Tibial artery (tissue), 4 donors: ENCODE results near the gene SIX2.

Source experiments
- DNase-seq, 2 donors: peaks; one replicate each; pipeline ENCODE4 v3.0.0-alpha.2; 2019
- H3K27ac ChIP-seq, 2 donors: fragments of 200-600 bp; sonication (generic) in 1 of 2; 1 replicate in 1 of 2; 2 replicates in 1 of 2; pipeline ENCODE4 v1.5.1; 2018 to 2019; ENCODE audit warnings: mild to moderate bottlenecking in 1 of 2
- H3K27me3 ChIP-seq, 2 donors: fragments of 200-600 bp; sonication (generic) in 1 of 2; one replicate each; pipeline versions ENCODE4 v1.5.1 to v1.6.0; 2016 to 2019
- H3K36me3 ChIP-seq, 3 donors: fragments of 200-600 bp; sonication (generic) in 2 of 3; one replicate each; pipeline ENCODE4 v1.5.1; 2016 to 2019; ENCODE audit warnings: mild to moderate bottlenecking in 2 of 3
- H3K4me1 ChIP-seq, 4 donors: fragments of 200-600 bp; sonication (generic) in 2 of 4; 1 replicate in 3 of 4; 2 replicates in 1 of 4; pipeline ENCODE4 v1.5.1; 2016 to 2019
- H3K4me3 ChIP-seq, 2 donors: fragments of 200-600 bp; sonication (generic) in 1 of 2; 1 replicate in 1 of 2; 2 replicates in 1 of 2; pipeline ENCODE4 v1.5.1; 2018 to 2019; ENCODE audit warnings: mild to moderate bottlenecking in 2 of 2
- H3K9me3 ChIP-seq, 3 donors: fragments of 200-600 bp; sonication (generic) in 1 of 3; one replicate each; pipeline ENCODE4 v1.5.1; 2016 to 2019
- intact Hi-C: fragments of 100-400 bp; cut with DNase I; formaldehyde crosslinking; loops from one replicate; pipeline ENCODE4 v1.15.0; 2023; ENCODE audit warnings: low total_unique reads
- TF ChIP-seq, protein P1 (sequence below), 2 experiments: fragments of 200-600 bp in 1 of 2; fragments of 450-650 bp in 1 of 2; IDR thresholded peaks; one replicate each; pipeline ENCODE4 v1.5.1; 2017 to 2019; ENCODE audit warnings: antibody characterized with exemption in 2 of 2, mild to moderate bottlenecking in 1 of 2, moderate library complexity in 1 of 2

Gene SIX2

DNA sequence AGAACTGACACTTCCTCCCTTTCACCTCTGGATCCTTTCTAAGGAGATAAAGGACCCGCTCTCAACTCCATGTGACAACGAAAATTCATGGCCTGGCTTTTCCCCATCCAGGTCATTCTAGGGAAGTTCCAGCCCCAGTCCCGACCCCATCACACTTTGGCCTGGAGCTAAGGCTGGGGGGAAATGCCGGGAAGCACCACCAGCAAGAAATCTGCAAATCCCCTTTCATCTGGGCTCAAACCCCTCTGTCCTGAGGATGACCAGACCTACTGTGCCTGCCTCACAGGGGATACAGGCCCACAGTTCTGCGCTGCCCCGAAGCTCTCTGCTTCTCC lies 1.3 kb downstream of the SIX2 start:
- Histone ChIP-seq H3K4me1 (peaks cover 0 to 32% (median 24%) of the 10 kb centered on the region in 4 donors), H3K36me3 (no peaks in the 10 kb centered on the region), H3K9me3 (no peaks in the 10 kb centered on the region), H3K27ac (no peak overlapping the region), H3K4me3 (peak overlapping the region; percentile 59 to 75), H3K27me3 (peaks cover 0 to 18% of the 10 kb centered on the region in 2 donors)
- TF ChIP-seq, protein P1, sequence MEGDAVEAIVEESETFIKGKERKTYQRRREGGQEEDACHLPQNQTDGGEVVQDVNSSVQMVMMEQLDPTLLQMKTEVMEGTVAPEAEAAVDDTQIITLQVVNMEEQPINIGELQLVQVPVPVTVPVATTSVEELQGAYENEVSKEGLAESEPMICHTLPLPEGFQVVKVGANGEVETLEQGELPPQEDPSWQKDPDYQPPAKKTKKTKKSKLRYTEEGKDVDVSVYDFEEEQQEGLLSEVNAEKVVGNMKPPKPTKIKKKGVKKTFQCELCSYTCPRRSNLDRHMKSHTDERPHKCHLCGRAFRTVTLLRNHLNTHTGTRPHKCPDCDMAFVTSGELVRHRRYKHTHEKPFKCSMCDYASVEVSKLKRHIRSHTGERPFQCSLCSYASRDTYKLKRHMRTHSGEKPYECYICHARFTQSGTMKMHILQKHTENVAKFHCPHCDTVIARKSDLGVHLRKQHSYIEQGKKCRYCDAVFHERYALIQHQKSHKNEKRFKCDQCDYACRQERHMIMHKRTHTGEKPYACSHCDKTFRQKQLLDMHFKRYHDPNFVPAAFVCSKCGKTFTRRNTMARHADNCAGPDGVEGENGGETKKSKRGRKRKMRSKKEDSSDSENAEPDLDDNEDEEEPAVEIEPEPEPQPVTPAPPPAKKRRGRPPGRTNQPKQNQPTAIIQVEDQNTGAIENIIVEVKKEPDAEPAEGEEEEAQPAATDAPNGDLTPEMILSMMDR (IDR thresholded peaks at IDR 0.05), result no peak
- no peak for DNase-seq
- intact Hi-C loops, result no loop called here

DNA sequence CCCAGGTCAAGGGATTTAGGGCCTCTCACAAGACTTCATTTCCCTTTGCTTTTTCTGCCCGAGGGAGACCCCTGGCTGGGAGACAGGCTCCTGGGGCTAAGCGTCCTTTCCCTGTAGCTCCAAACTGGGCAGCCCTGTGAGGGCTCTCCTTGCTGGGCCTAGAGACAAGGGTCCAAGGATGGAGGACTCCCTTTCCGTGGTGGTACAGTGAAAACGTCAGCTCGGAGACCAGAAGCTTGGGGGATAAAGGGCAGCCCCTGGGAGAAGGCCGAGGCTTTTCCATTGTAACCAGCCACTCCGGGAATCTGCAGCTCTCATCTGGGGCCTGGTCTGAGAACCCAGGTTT lies 2.3 kb downstream of the SIX2 start:
- TF ChIP-seq, protein P1 (IDR thresholded peaks at IDR 0.05), result no peak
- Histone ChIP-seq H3K27me3 (peaks cover 0 to 28% of the 10 kb centered on the region in 2 donors), H3K9me3 (no peaks in the 10 kb centered on the region), H3K36me3 (no peaks in the 10 kb centered on the region), H3K4me3 (no peak overlapping the region), H3K27ac (no peak overlapping the region), H3K4me1 (peaks cover 0 to 31% (median 24%) of the 10 kb centered on the region in 4 donors)
- no peak for DNase-seq
- intact Hi-C loops, result no loop called here

DNA sequence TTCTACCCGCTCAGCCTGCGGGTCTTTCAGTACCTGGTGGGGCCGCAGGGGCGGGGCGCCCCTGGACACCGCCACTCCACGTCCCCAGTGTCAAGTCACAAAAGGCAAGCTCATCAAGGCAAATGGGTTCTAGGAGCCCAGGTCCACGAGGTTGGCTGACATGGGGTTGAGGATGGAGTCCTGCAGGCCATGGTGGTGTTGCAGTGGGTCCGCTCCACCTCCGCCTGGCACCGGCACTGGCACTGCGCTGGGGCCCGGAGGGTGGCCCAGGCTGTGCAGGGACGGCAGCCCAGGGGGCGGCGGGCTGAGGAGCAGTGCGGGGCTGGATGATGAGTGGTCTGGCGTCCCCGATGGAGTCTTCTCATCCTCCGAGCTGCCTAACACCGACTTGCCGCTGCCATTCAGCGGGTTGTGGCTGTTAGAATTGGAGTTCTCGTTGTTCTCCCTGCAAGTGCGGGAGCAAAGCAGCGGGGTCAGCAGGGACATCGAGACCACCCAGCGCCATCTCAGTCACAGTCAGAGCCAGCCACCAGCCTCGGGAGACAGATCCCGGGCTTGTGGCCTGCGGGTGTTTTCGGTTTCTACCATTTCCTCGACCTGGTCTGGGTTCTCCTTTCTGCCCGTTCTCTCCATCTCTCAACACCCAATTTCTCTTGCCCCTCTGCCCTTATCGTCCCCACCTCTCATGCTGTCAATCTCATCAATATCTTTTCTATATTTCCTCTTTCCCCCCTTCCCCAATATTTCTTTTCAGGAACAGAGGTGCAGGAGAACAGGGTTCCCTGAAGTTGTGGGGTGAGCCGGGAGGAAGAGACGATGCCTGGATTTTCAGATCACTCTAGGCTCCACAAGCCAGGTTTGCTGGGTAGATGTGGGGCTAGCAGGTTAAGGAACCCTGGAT lies 3.0 kb downstream of the SIX2 start:
- peaks cover 0 to 35% (median 26%) of the 10 kb centered on the region in 4 donors for H3K4me1 ChIP-seq
- H3K27me3 ChIP-seq, result peaks cover 0 to 33% of the 10 kb centered on the region in 2 donors
- no peak overlapping the region for H3K27ac ChIP-seq
- no peak overlapping the region for H3K4me3 ChIP-seq
- intact Hi-C loops, result no loop called here
- TF ChIP-seq, protein P1 (IDR thresholded peaks at IDR 0.05), result no peak
- no peaks in the 10 kb centered on the region for H3K36me3 ChIP-seq
- no peaks in the 10 kb centered on the region for H3K9me3 ChIP-seq
- no peak for DNase-seq

GRCh38 chr2:45005261-45006002 lies 3.8 kb downstream of the SIX2 start:
- H3K27ac ChIP-seq, result no peak overlapping the region
- H3K36me3 ChIP-seq, result no peaks in the 10 kb centered on the region
- intact Hi-C loops, result no loop called here
- H3K9me3 ChIP-seq, result no peaks in the 10 kb centered on the region
- H3K4me3 ChIP-seq, result no peak overlapping the region
- TF ChIP-seq, protein P1 (IDR thresholded peaks at IDR 0.05), result no peak
- H3K27me3 ChIP-seq, result peaks cover 0 to 41% of the 10 kb centered on the region in 2 donors
- no peak for DNase-seq
- peaks cover 0 to 35% (median 22%) of the 10 kb centered on the region in 4 donors for H3K4me1 ChIP-seq

DNA sequence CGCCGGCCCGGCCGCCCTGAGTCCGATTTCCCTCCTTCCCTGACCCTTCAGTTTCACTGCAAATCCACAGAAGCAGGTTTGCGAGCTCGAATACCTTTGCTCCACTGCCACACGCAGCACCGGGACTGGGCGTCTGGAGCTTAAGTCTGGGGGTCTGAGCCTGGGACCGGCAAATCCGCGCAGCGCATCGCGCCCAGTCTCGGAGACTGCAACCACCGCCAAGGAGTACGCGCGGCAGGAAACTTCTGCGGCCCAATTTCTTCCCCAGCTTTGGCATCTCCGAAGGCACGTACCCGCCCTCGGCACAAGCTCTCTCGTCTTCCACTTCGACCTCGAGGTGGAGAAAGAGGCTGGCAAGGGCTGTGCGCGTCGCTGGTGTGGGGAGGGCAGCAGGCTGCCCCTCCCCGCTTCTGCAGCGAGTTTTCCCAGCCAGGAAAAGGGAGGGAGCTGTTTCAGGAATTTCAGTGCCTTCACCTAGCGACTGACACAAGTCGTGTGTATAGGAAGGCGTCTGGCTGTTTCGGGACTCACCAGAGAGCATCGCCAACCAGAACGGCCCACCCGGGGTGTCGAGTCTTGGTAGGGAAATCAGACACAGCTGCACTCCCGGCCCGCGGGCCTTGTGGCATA lies 4.6 kb downstream of the SIX2 start:
- H3K4me3 ChIP-seq, result peak overlapping the region in 1 of 2 donors; percentile 5
- no peak for DNase-seq
- H3K9me3 ChIP-seq, result no peaks in the 10 kb centered on the region
- H3K36me3 ChIP-seq, result no peaks in the 10 kb centered on the region
- intact Hi-C loops, result no loop called here
- H3K27ac ChIP-seq, result no peak overlapping the region
- H3K27me3 ChIP-seq, result peaks cover 0 to 47% of the 10 kb centered on the region in 2 donors
- peaks cover 0 to 30% (median 20%) of the 10 kb centered on the region in 4 donors for H3K4me1 ChIP-seq
- TF ChIP-seq, protein P1 (IDR thresholded peaks at IDR 0.05), result no peak
